Body of pancreas (tissue), 4 donors: Measurements from ENCODE around the gene TOP1.

Experiments used
- CTCF ChIP-seq, 7 experiments: fragments of 450-650 bp in 4 of 7; fragments of 200-600 bp in 3 of 7; sonication (generic) in 3 of 7; IDR thresholded peaks; one replicate each; pipeline ENCODE4 v1.5.1; 2016 to 2019; ENCODE audit warnings: antibody characterized with exemption in 7 of 7
- POLR2A ChIP-seq, 3 donors: fragments of 450-650 bp; IDR thresholded peaks; one replicate each; pipeline ENCODE4 v1.6.1; 2016; ENCODE audit warnings: antibody characterized with exemption in 3 of 3, mild to moderate bottlenecking in 2 of 3

- TF ChIP-seq CTCF (IDR thresholded peaks at IDR 0.05), result no peak
- no peak for TF ChIP-seq POLR2A (IDR thresholded peaks at IDR 0.05)
These were observed 43.7 kb downstream of the TOP1 start for GRCh38 chr20:41072190-41072863.
